Hematopoietic multipotent progenitor cell treated with erythropoietin and hydrocortisone succinate and interleukin-3 and kit ligand, for 6 days (in vitro differentiated cells): ENCODE measurements around the gene ACAT1.
"Not testable (repeated sequence)": the region's sequence is repeated elsewhere in the genome, so short reads cannot be mapped to it uniquely, and the experiment has no call there.

Experiments
- DNase-seq: peaks from one replicate; pipeline ENCODE4 v3.0.0-alpha.2; 2015

Gene ACAT1

DNA sequence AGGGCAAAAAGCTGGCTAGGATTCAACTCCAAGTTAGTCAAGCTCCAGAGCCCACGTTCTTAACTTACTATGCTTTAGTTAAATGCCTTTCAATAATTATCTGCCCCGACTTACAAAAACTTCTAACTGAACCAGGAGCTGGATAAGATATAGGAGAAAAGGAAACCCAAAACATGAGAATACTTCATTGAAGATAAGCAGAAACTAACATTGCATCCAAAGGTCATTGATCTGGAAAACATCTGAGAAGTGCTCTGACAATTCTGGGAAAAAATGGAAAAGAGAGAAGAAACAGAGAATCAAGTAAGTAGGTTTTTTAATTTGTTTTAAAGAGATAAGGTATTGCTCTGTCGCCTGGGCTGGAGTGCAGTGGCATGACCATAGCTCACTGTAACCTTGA lies 27.2 kb downstream of the ACAT1 start:
- no peak for DNase-seq

DNA sequence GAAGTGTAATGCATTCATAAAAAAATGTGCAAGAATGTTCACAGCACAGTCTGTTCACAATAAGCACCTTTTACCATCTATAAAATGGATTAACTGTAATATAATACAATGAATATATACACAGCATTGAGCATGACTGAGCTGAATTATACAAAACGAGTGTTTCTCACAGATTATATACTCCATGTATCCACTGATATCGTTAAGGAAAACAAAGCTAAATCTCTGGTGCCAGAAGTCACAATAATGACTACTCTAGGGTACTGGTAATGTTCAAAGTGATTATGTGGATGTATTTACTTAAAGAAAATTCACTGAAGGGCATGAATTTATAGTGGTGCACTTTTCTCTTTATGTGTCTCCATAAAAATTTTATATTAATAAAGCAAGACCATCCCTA lies 33.2 kb downstream of the ACAT1 start:
- no peak for DNase-seq

DNA sequence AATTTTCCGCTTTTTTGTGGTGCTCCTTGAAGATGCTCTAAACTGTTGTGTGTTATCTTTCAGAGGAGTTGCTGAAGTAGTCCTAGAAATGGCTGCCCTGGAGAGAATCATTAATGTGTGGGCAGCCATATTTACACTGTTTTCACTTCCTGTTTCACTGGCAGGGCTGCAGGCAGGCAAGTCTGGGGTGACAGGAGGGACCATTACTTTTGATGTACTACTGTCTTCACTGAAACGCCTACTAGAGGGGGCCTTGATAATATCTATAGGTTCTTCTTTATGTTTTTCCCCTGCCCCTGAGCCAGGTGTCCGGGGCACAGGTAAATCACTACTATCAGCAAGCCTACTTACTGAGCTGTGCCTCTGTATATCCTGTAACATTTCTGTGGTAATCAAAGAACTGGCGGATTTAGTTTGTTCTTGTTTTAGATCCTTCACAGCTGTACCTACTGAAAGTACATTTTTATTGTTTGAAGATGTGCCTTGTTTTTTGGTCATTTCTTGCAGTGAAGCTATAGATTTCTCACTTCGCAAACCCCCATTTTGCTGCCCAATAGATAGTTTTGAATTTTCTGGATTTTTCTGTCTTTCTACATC lies 39.7 kb downstream of the ACAT1 start:
- DNase-seq: no peak

DNA sequence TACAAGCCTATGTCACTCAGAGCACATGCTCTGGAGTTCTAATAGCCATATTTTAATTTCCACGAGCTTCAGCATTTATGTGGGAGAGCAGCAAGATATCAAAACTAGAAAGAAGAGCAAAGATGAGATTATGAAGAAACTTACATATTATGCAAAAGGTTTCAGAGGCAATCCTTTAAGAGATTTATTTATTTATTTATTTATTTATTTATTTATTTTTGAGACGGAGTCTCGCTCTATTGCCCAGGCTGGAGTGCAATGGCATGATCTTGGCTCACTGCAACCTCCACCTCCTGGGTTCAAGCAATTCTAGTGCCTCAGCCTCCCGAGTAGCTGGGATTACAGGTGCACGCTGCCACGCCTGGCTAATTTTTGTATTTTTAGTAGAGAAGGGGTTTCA lies 41.5 kb downstream of the ACAT1 start:
- not testable (repeated sequence) for DNase-seq

DNA sequence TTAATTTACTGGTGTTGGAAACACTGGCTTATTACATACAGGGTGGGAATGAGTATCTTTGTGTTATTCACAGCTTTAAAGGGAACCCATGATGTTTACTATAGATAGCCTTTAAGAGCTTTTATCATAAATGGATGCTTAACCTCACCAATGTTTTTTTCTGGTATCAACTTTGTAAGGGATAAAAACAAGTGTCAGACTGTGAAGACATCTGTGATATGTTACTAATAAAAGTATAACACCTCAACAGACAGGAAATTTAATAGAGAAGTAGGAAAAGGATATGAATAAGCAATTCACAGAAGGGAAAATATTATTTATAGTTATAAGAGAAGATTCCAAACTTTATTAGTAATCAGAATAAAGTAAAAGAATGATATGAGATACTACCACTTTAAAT lies 46.3 kb downstream of the ACAT1 start:
- no peak for DNase-seq

DNA sequence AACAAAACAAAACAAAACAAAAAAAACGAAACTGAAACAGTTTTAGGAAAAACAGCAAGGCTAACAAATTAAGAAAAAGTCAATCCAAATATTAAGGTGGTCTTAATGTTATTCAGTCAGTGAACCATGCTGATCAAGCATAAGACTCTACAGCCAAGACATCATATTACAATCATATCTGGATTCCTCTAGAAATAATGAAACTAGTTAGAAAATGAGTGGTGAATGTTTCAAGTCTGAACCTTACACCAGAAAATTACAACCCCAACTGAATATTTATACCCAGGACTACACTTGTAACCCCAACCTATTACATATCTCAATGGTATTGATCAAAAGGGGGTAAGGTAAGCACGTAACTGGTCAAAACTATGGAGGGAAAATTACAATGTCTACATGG lies 48.8 kb downstream of the ACAT1 start:
- no peak for DNase-seq

DNA sequence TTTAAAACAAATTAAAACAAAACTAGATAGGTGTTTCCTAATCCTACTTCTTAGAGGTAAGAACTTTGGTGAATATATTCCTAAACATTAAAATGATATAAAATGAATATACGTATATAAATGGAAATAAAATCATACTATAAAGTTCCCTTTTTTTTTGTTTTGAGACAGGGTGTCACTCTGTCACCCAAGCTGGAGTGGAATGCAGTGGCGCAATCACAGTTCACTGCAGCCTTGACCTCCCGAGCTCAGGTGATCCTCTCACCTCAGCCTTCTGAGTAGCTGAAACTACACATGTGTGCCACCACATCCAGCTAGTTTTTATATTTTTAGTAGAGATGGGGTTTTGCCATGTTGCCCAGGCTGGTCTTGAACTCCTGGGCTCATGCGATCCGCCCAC lies 56.2 kb downstream of the ACAT1 start:
- no peak for DNase-seq

DNA sequence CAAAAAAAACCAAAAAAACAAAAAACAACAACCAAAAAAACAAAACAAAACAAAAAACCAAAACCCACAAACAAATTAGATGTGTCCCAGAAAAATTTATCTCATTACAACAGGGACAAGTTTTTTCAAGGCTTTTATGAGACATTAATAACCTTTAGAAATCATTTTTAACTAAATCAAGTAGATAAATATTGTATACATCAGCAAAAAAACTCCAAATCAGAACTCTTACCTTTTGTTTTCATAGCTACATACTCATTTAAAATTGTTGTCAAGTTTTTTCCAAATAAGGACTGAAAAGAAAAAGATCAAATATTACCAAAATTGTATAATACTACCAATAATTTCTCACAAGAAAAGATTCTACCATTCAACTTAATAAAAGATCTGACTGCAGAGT lies 72.4 kb downstream of the ACAT1 start:
- DNase-seq: no peak

DNA sequence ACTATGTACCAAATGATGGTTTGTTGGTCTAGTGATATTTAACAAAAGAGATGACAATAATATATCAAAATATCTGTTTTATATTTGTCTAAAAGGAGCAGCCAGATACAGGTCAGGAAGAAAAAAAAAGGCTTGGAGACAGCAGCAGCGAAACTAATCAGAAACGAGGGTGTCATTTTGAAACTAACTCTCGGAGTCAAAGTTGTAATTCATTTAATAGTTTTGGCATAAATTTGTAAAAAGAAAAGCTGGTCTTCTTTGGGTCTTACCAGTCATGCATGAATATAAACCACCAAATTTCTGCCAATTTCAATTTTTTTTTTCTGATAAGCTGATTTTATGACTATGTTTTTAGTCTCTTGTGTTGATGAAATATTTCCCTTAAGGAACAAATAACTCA lies 75.5 kb downstream of the ACAT1 start:
- no peak for DNase-seq
